DND-41 (cell line): ENCODE results near the gene STARD3.

Experiments
- EZH2 ChIP-seq: IDR thresholded peaks from 3 replicates; pipeline ENCODE4 v1.6.1; 2012; ENCODE audit warnings: borderline replicate concordance, low read depth, mild to moderate bottlenecking, moderate library complexity, low read length, inconsistent platforms; ENCODE audit not compliant: severe bottlenecking
- TF ChIP-seq, protein P1 (sequence below): IDR thresholded peaks from 2 replicates; pipeline ENCODE4 v1.5.1; 2012; ENCODE audit warnings: borderline replicate concordance, low read length, moderate library complexity, mild to moderate bottlenecking; ENCODE audit not compliant: poor library complexity, severe bottlenecking; ENCODE audit errors: extremely low read depth

DNA sequence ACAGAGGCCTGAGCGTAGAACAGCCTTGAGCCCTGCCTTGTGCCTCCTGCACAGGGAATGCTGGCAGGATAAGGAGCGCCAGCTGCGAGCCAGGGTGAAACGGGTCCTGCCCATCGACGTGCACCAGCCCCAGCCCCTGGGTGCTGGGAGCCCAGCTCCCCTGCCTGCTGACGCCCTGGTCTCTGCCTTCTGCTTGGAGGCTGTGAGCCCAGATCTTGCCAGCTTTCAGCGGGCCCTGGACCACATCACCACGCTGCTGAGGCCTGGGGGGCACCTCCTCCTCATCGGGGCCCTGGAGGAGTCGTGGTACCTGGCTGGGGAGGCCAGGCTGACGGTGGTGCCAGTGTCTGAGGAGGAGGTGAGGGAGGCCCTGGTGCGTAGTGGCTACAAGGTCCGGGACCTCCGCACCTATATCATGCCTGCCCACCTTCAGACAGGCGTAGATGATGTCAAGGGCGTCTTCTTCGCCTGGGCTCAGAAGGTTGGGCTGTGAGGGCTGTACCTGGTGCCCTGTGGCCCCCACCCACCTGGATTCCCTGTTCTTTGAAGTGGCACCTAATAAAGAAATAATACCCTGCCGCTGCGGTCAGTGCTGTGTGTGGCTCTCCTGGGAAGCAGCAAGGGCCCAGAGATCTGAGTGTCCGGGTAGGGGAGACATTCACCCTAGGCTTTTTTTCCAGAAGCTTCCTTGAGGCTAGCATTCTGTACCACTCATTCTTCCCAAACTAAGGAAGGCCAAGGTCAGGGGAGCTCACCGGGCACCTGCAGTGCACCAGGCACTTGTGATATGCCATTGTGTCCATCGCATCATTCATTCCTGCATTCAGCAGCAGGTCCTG lies 33.2 kb downstream of the STARD3 start:
- TF ChIP-seq, protein P1, sequence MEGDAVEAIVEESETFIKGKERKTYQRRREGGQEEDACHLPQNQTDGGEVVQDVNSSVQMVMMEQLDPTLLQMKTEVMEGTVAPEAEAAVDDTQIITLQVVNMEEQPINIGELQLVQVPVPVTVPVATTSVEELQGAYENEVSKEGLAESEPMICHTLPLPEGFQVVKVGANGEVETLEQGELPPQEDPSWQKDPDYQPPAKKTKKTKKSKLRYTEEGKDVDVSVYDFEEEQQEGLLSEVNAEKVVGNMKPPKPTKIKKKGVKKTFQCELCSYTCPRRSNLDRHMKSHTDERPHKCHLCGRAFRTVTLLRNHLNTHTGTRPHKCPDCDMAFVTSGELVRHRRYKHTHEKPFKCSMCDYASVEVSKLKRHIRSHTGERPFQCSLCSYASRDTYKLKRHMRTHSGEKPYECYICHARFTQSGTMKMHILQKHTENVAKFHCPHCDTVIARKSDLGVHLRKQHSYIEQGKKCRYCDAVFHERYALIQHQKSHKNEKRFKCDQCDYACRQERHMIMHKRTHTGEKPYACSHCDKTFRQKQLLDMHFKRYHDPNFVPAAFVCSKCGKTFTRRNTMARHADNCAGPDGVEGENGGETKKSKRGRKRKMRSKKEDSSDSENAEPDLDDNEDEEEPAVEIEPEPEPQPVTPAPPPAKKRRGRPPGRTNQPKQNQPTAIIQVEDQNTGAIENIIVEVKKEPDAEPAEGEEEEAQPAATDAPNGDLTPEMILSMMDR, result no peak
- no peak for TF ChIP-seq EZH2
